ENCODE results near the gene GNG7.
"Not testable (repeated sequence)": the region's sequence is repeated elsewhere in the genome, so short reads cannot be mapped to it uniquely, and the experiment has no call there.

The GNG7 gene

DNA sequence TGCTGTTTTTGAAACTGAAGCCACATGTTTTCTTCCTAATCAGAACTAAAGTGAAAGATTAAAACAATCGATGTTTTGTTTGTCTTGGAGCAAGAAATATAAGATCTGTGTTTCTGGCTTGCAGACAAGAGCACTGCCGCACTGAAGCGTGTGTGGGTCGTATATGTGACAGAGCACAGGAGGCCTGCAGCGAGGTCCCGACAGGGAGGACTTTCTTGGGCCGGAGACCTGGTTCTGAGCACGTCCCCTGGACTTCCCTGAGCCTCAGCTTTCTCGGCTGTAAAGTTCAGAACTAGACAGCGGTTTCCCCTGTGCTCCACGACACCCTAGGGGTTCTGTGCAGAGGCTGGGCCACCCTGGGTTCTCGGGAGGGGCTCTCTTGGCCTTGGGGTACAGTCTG is 166.0 kb downstream of the GNG7 start:
- peak overlapping the region; percentile 31; the same call in 1 of the 2 replicates for H3K27ac ChIP-seq
- TF ChIP-seq, protein P1, sequence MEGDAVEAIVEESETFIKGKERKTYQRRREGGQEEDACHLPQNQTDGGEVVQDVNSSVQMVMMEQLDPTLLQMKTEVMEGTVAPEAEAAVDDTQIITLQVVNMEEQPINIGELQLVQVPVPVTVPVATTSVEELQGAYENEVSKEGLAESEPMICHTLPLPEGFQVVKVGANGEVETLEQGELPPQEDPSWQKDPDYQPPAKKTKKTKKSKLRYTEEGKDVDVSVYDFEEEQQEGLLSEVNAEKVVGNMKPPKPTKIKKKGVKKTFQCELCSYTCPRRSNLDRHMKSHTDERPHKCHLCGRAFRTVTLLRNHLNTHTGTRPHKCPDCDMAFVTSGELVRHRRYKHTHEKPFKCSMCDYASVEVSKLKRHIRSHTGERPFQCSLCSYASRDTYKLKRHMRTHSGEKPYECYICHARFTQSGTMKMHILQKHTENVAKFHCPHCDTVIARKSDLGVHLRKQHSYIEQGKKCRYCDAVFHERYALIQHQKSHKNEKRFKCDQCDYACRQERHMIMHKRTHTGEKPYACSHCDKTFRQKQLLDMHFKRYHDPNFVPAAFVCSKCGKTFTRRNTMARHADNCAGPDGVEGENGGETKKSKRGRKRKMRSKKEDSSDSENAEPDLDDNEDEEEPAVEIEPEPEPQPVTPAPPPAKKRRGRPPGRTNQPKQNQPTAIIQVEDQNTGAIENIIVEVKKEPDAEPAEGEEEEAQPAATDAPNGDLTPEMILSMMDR (conservative IDR thresholded peaks at IDR 0.05), result no peak

DNA sequence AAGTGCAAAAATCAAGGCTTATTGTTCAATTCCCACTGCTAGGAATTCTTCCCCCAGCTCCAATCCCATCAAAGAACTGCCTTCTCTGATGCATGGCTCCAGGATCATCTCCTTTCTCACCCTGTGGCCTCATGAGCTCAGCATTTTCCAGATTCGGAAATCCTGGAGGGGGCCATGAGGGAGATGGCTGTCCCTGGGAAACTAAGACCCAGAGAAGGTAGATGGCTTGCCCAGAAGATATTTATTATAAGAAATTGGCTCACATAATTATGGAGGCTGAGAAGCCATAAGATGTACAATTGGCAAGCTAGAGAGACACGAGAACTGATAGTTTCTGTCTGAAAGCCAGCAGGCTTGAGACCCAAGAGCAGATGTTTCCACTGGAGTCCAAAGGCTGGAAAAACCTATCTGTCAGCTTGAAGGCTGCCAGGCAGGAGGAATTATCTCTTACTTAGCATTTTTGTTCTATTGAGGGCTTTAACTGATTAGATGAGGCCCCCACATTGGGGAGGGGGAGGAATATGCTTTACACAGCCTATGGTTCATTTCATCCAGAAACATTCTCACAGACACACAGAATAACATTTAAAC is 168.0 kb downstream of the GNG7 start:
- TF ChIP-seq, protein P1 (conservative IDR thresholded peaks at IDR 0.05), result no peak
- no peak overlapping the region for H3K27ac ChIP-seq

DNA sequence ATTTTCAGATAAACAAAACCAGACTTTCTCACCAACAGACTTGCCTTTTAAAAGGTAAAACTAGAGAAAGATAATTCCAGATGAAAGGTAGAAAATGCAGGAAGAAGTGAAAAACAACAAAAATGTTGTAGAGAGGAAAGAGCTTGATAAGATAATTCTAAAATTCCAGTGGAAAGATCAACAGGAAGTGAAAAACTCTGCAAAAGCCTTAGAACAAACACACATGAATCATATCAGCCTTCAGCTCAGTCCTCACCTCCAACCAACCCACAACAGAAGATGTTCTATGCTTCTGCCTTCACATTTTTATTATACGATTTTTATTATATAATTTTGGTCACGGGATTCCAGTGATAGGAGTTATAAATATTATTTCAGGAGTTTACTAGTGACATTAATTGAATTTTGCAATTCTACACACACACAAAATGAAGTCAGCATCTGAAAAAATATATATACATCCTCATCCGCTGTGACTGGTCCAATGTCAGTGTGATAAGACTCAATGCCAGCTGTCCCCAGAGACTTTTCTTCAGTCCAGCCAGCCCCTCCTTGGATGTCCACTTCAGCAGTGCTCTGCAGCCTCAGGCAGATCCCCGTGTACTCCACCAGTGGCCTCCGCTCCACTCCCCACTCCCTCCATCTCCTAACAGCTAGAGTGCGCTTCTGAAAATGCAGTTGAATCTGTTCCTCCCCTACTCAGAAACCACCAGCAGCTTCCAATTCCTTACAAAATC is 168.6 kb downstream of the GNG7 start:
- TF ChIP-seq, protein P1 (conservative IDR thresholded peaks at IDR 0.05), result no peak
- H3K27ac ChIP-seq, result no peak overlapping the region

DNA sequence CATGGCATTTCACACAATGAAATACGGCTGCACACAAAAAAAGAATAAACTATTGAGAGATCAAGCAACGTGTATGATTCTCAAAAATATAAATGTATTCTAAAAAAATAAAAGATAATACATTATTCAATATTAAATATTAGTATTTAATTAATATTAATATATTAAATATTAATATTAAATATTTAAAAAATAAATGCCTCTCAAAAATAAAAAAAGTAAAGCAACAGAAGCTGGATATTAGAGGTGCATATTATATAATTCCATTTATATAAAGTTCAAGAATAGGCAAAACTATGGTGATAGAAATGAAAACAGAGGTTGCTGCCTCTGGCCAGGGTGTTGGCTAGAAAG is 169.4 kb downstream of the GNG7 start:
- TF ChIP-seq, protein P1 (conservative IDR thresholded peaks at IDR 0.05), result no peak
- H3K27ac ChIP-seq, result no peak overlapping the region

DNA sequence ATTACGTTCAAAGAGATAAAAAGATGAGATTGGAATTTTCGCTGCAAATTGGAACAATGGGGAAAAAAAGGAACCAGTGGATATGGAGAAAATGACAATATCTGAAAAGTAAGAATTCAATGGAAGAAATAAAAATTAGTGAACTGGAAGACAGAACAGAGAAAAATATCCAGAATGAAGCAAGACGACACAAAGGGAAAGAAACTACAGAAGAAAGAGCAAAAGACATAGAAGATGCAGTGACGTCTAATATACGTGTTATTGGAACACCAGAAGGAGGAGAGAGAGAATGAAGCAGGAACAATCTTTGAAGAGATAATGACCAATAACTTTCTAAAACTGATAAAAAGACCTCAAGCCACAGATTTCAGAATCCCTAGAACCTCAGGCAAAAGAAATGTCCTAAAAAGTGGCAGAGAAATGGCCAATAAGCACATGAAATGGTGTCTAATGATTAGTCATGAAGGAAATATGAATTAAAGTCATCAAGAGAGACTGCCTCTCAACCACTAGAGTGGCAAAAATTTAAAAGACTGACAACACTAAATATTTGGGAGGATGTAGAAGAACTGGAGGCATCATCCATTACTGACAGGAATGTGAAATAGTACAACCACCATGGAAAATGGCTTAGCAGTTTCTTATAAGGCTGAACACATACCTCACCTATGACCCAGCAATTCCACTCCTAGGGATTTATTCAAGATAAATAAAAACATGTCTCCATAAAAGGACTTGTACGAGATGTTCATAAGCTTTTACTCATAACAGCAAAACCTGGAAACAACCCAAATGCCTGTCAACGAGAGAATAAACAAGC is 170.0 kb downstream of the GNG7 start:
- H3K27ac ChIP-seq, result no peak overlapping the region
- TF ChIP-seq, protein P1 (conservative IDR thresholded peaks at IDR 0.05), result no peak

DNA sequence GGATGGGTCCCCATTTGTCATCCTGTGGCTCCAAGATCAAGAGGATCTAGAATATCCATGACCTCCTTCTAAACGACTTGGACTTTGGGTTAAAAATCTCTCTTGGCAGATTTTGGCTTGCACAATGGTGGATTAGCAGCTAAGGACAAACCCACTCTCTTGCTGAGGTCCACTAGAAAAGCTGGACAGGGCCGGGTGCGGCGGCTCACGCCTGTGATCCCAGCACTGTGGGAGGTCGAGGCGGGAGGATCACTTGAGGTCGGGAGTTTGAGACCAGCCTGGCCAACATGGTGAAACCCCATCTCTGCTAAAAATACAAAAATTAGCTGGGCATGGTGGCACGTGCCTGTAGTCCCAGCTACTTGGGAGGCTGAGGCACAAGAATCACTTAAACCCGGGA is 172.6 kb downstream of the GNG7 start:
- not testable (repeated sequence) for H3K27ac ChIP-seq

DNA sequence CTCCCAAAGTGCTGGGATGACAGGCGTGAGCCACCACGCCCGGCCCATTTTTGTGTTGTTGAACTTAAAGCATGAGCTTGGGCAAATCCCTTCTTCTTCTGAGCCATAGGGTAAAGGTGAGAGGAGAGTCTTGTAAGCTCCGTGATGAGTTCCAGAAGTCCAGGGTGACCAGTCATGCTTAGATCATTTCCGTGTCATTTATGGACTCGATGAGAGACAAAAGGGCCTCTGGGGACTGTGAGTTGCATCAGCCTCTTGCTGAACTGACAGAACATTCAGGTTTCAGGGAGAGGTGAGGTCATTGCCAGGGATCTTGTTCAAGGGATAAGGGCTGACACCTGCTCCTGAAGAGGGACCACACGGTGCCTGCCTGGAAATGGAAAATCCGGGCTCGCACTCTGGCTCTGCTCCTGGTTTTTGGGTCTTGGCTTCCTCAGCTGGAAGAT is 173.0 kb downstream of the GNG7 start:
- TF ChIP-seq, protein P1 (conservative IDR thresholded peaks at IDR 0.05), result no peak
- peak overlapping the region; percentile 47; the same call in 1 of the 2 replicates for H3K27ac ChIP-seq
